IMR-90 (cell line): Measurements from ENCODE around the gene EDDM13. TPM values are rescaled to one million over a fixed set of nuclear protein-coding genes. Genes with fewer than 3 reads are reported as not detected.

ENCODE experiments used
- ATAC-seq: fragments of 200-7000 bp; cut with Tn5 transposase; 2 replicates; pipeline ENCODE4 v1.9.1; 2020; ENCODE audit warnings: low read depth, mild to moderate bottlenecking, moderate library complexity
- BruUV-seq: library from RNA; stranded (reverse); fragments of 400-500 nt; replicated peaks from 2 replicates; lab custom pipeline; 2021; lab: Mats Ljungman, UMichigan
- CTCF ChIA-PET: fragments of 300-600 bp; formaldehyde crosslinking; extraction: SDS; loops from one replicate; lab custom pipeline; 2021; ENCODE audit warnings: antibody characterized with exemption; lab: Yijun Ruan, JAX
- POLR2A ChIA-PET: fragments of 300-600 bp; sonication (Branson Sonifier 250); formaldehyde crosslinking; loops from one replicate; lab custom pipeline; 2022; ENCODE audit warnings: antibody characterized with exemption; ENCODE audit not compliant: unreplicated experiment; lab: Charles Lee
- DNase-seq: peaks from one replicate; pipeline ENCODE4 v3.0.0; 2013
- H2AFZ ChIP-seq: replicated peaks from 2 replicates; pipeline ENCODE3; 2013; ENCODE audit warnings: low read length, mild to moderate bottlenecking; ENCODE audit not compliant: poor library complexity
- H2AK5ac ChIP-seq: 2 replicates; pipeline ENCODE4 v1.6.1; 2013; ENCODE audit warnings: low read depth, low read length, inconsistent platforms
- H2AK9ac ChIP-seq: replicated peaks from 2 replicates; pipeline ENCODE3; 2013; ENCODE audit warnings: mild to moderate bottlenecking, low read depth, low read length, moderate library complexity; ENCODE audit not compliant: poor library complexity
- H2BK120ac ChIP-seq: 2 replicates; pipeline ENCODE4 v1.6.1; 2013; ENCODE audit warnings: low read depth, low read length, inconsistent platforms
- H2BK15ac ChIP-seq: 3 replicates; pipeline ENCODE4 v1.6.1; 2013; ENCODE audit warnings: low read depth, low read length, inconsistent platforms
- H2BK20ac ChIP-seq: 2 replicates; pipeline ENCODE4 v1.6.1; 2013; ENCODE audit warnings: low read depth, mild to moderate bottlenecking, inconsistent platforms, low read length, moderate library complexity
- H2BK5ac ChIP-seq: 2 replicates; pipeline ENCODE4 v1.6.1; 2013; ENCODE audit warnings: mild to moderate bottlenecking, low read depth, low read length, inconsistent platforms; ENCODE audit not compliant: poor library complexity, severe bottlenecking
- H3K14ac ChIP-seq: replicated peaks from 2 replicates; pipeline ENCODE4 v1.6.1; 2013; ENCODE audit warnings: low read depth, low read length, inconsistent platforms
- H3K18ac ChIP-seq: 2 replicates; pipeline ENCODE4 v1.6.1; 2013; ENCODE audit warnings: low read depth, low read length, control low read depth
- H3K23ac ChIP-seq: 2 replicates; pipeline ENCODE4 v1.6.1; 2013; ENCODE audit warnings: low read depth, low read length, inconsistent platforms
- H3K27ac ChIP-seq: 2 replicates; pipeline ENCODE4 v1.5.1; 2013; ENCODE audit warnings: mild to moderate bottlenecking, control low read depth, low read length; ENCODE audit not compliant: insufficient read depth
- H3K27me3 ChIP-seq: 2 replicates; pipeline ENCODE4 v1.6.1; 2013; ENCODE audit warnings: low read length; ENCODE audit not compliant: control insufficient read depth, insufficient read depth
- H3K36me3 ChIP-seq: 2 replicates; pipeline ENCODE4 v1.6.1; 2013; ENCODE audit warnings: low read length, mixed read lengths; ENCODE audit not compliant: control insufficient read depth, insufficient read depth
- H3K4ac ChIP-seq: 2 replicates; pipeline ENCODE4 v1.6.1; 2013; ENCODE audit warnings: low read depth, low read length, inconsistent platforms
- H3K4me1 ChIP-seq: 2 replicates; pipeline ENCODE4 v1.6.1; 2013; ENCODE audit warnings: low read length, mixed read lengths; ENCODE audit not compliant: control insufficient read depth, insufficient read depth
- H3K4me2 ChIP-seq: 2 replicates; pipeline ENCODE4 v1.6.1; 2013; ENCODE audit warnings: low read depth, mild to moderate bottlenecking, control low read depth, low read length, moderate library complexity
- H3K4me3 ChIP-seq: 2 replicates; pipeline ENCODE4 v1.5.1; 2013; ENCODE audit warnings: low read depth, mild to moderate bottlenecking, control low read depth, low read length, moderate library complexity; ENCODE audit not compliant: insufficient read depth
- H3K56ac ChIP-seq: 2 replicates; pipeline ENCODE4 v1.6.1; 2013; ENCODE audit warnings: low read length, inconsistent platforms; ENCODE audit not compliant: insufficient read depth; ENCODE audit errors: extremely low read depth
- H3K79me1 ChIP-seq, 2 experiments: 2 replicates each; pipeline ENCODE4 v1.6.1; 2013; ENCODE audit warnings: low read length in 2 of 2, inconsistent platforms in 1 of 2, low read depth in 1 of 2
- H3K9ac ChIP-seq: 2 replicates; pipeline ENCODE4 v1.6.1; 2013; ENCODE audit warnings: low read depth, low read length, control low read depth
- H3K9me1 ChIP-seq: 2 replicates; pipeline ENCODE4 v1.6.1; 2013; ENCODE audit warnings: low read length, inconsistent platforms; ENCODE audit not compliant: insufficient read depth
- H3K9me3 ChIP-seq: 2 replicates; pipeline ENCODE4 v1.6.1; 2013; ENCODE audit warnings: low read length; ENCODE audit not compliant: control insufficient read depth, insufficient read depth
- H4K20me1 ChIP-seq: 2 replicates; pipeline ENCODE4 v1.6.1; 2013; ENCODE audit warnings: low read length, inconsistent platforms; ENCODE audit not compliant: insufficient read depth
- H4K5ac ChIP-seq: 2 replicates; pipeline ENCODE4 v1.6.1; 2013; ENCODE audit warnings: mild to moderate bottlenecking, low read depth, low read length, control low read depth
- H4K8ac ChIP-seq, 2 experiments: 2 replicates each; pipeline ENCODE4 v1.6.1; 2013; ENCODE audit warnings: low read depth in 2 of 2, low read length in 2 of 2, control low read depth in 1 of 2, inconsistent platforms in 1 of 2
- H4K91ac ChIP-seq: 2 replicates; pipeline ENCODE4 v1.6.1; 2013; ENCODE audit warnings: low read depth, low read length, inconsistent platforms; ENCODE audit not compliant: insufficient read depth
- CEBPB ChIP-seq: IDR thresholded peaks from 2 replicates; pipeline ENCODE4 v1.6.1; 2012; ENCODE audit warnings: low read depth, low read length, improper control_type of control experiment
- CHD1 ChIP-seq: IDR thresholded peaks from 2 replicates; pipeline ENCODE4 v1.6.1; 2012; ENCODE audit warnings: low read depth, low read length, improper control_type of control experiment
- MAFK ChIP-seq: IDR thresholded peaks from 2 replicates; pipeline ENCODE4 v1.6.1; 2012; ENCODE audit warnings: low read depth, low read length, improper control_type of control experiment
- POLR2A ChIP-seq: IDR thresholded peaks from 2 replicates; pipeline ENCODE4 v1.6.1; 2012; ENCODE audit warnings: mild to moderate bottlenecking, low read depth, low read length
- WGBS, 2 experiments: methylation state at CpG; one replicate each; pipeline versions ENCODE4 v1.1.5 to v1.1.7; 2013; ENCODE audit warnings: missing lambda C conversion rate in 2 of 2; ENCODE audit not compliant: insufficient read length in 1 of 2; ENCODE audit errors: extremely low coverage in 2 of 2; 5-methylcytosine and 5-hydroxymethylcytosine counted together
- dilution Hi-C: fragments of 300-500 bp; cut with HindIII; formaldehyde crosslinking; loops from one replicate; pipeline ENCODE4 v1.14.3; 2018; ENCODE audit warnings: low sequenced_read_pairs; ENCODE audit not compliant: unreplicated experiment
- in situ Hi-C: fragments of 300-500 bp; cut with MboI; formaldehyde crosslinking; loops from 3 replicates; pipeline ENCODE4 v1.14.3; 2019; ENCODE audit warnings: low sequenced_read_pairs, inconsistent platforms, mixed read lengths
- intact Hi-C: fragments of 100-400 bp; cut with micrococcal nuclease; formaldehyde crosslinking; loops from 2 replicates; pipeline ENCODE4 v1.10.0; 2022
- polyA plus RNA-seq, 3 experiments: library from polyadenylated mRNA; depleted of rRNA; stranded (reverse); fragments of >200 nt; gene quantifications; 2 replicates each; pipeline ENCODE4 v1.2.3, GENCODE V29; 2012; ENCODE audit warnings: low replicate concordance in 1 of 3
- total RNA-seq: library from RNA; depleted of rRNA; stranded (reverse); fragments of >200 nt; gene quantifications from 2 replicates; pipeline ENCODE4 v1.2.3, GENCODE V29; 2012

EDDM13 gene
- total and polyA plus RNA-seq, 2 of the 4 experiments (the other 2 are of a cell fraction): not detected

DNA sequence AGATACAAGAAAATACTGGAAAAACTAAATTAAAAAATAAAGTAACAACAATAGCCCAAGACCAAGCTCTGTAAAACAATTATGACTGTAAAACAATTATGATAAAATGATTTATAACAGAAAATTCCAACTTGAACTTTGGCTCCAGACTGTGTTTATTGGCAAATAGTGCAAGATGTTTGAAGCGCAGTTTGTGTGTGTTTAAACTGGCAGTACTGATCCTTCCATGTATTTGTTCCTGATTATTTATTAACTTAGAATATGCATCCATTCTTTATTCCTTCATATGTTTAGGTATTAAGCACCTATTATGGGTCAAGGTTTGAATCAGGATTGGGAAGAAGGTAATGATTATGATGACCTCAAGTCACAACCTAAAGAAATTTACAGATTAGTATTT lies 83.0 kb downstream of the EDDM13 start:
- ATAC-seq: no peak

More for the DNA sequence above, 83.0 kb downstream of the EDDM13 start:
- dilution Hi-C loops: no loop called here
- Histone ChIP-seq H3K36me3 (no peaks in the 10 kb centered on the region), H2BK20ac (no peak overlapping the region), H3K4me3 (no peak overlapping the region), H4K20me1 (no peaks in the 10 kb centered on the region), H3K4ac (no peak overlapping the region), H3K14ac (no peak overlapping the region), H3K4me2 (no peak overlapping the region), H3K4me1 (no peaks in the 10 kb centered on the region), H3K79me1 (no peaks in the 10 kb centered on the region), H3K18ac (no peak overlapping the region), H3K56ac (no peak overlapping the region), H2AK5ac (no peak overlapping the region), H3K27me3 (no peaks in the 10 kb centered on the region), H3K23ac (no peak overlapping the region), H2AK9ac (no peak overlapping the region), H3K9ac (no peak overlapping the region), H3K27ac (no peak overlapping the region), H3K9me3 (peaks cover 4% of the 10 kb centered on the region; the same call in 1 of the 2 replicates), H2BK5ac (no peak overlapping the region), H4K8ac (no peak overlapping the region), H2BK120ac (no peak overlapping the region), H4K5ac (no peak overlapping the region), H3K9me1 (no peaks in the 10 kb centered on the region), H2BK15ac (no peak overlapping the region), H4K91ac (no peak overlapping the region), H2AFZ (no peak overlapping the region)
- CTCF ChIA-PET: no interaction called here
- TF ChIP-seq POLR2A (no peak), CEBPB (no peak), CHD1 (no peak), MAFK (no peak)
- POLR2A ChIA-PET: no interaction called here
- intact Hi-C loops: no loop called here
- in situ Hi-C loops: no loop called here
- BruUV-seq: no TSS peak
- WGBS, 2 experiments: no CpG with 5 or more reads among the region's 1 CpG
- DNase-seq: no peak
